NCI-H1417 treated with DMSO at 0.1 percent for 48 hours (cell line): ENCODE results near the gene EIF1.
A peak's percentile ranks its signal among the peaks of the same experiment; 100 is the strongest.
"Not testable (repeated sequence)": the region's sequence is repeated elsewhere in the genome, so short reads cannot be mapped to it uniquely, and the experiment has no call there.

Experiments used
- DNase-seq: peaks from one replicate; lab custom pipeline; 2025; lab: John Stamatoyannopoulos, UW

EIF1 gene

GRCh38 chr17:41678907-41679739 is 9.6 kb upstream of the EIF1 start:
- DNase-seq = no peak

- no peak for DNase-seq
Observed at GRCh38 chr17:41679740-41680425, 8.8 kb upstream of the EIF1 start.

GRCh38 chr17:41680426-41681040 is 8.2 kb upstream of the EIF1 start:
- no peak for DNase-seq

DNA sequence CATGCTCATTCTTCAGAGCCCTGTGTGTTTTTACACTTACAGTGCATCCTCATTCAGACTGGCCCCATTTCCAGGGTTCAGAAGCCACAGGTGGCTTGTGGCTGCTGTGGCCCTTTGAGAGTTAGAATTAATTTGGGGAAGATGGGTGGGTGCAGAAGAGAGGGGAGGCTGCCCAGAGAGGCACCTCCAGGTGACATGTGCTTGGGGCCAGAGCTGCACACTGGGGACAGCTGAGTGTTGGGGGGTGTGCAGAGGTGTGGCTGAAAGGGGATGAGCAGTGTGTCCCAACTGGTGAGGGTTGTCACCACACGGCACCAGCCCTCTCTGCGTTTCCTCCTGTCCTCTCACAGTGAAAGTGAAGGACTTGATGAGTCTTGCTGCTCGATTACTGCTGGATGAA is 6.9 kb upstream of the EIF1 start:
- no peak for DNase-seq

GRCh38 chr17:41682631-41683030 is 6.1 kb upstream of the EIF1 start:
- no peak for DNase-seq

- no peak for DNase-seq
Observed at GRCh38 chr17:41683441-41684007, 5.2 kb upstream of the EIF1 start.

DNA sequence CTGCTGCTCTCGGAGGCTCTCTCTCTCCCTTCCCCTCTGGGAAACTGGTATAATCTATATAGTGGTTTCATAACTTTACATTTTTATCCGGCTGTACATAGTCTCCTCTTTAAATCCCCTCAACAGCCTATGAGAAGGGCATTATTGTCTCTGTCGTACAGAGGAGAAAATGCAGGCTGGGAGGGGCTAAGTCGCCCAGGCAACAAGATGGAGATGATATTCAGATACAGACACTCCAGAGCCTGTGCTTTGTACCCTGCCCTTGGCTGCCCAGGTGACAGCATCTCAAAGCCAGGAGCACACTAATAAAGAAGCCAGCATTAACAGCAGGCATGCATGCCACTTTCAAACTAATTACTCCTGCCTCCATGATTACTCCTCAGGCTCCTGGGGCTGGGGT is 4.7 kb upstream of the EIF1 start:
- no peak for DNase-seq

- DNase-seq = not testable (repeated sequence)
Observed at GRCh38 chr17:41685753-41686152, 2.9 kb upstream of the EIF1 start.

GRCh38 chr17:41686281-41686680 is 2.4 kb upstream of the EIF1 start:
- no peak for DNase-seq

- peak; percentile 61 for DNase-seq
Observed at GRCh38 chr17:41687828-41688640, 651 bp upstream of the EIF1 start.

GRCh38 chr17:41689497-41690299 is 1.0 kb downstream of the EIF1 start:
- DNase-seq = no peak

DNA sequence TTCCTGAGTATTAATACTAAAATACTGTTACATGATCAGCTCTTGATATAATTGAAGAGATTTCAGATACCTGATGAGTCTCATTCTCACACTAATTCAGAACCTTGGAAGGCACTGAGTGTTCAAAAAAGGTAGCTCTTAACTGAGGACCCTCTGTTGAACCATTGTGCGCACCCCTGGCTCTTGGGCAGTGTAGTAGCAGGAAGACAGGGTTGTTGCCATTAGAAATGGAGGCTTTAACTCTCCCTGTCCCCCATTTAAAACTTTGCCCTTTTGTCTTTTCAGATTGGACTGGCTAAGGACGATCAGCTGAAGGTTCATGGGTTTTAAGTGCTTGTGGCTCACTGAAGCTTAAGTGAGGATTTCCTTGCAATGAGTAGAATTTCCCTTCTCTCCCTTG is 1.8 kb downstream of the EIF1 start:
- DNase-seq = no peak

- DNase-seq = no peak
Observed at GRCh38 chr17:41691031-41691777, 2.5 kb downstream of the EIF1 start.

GRCh38 chr17:41692722-41693521 is 4.2 kb downstream of the EIF1 start:
- DNase-seq = no peak

- no peak for DNase-seq
Observed at GRCh38 chr17:41695134-41695661, 6.5 kb downstream of the EIF1 start.

GRCh38 chr17:41695954-41696757 is 7.5 kb downstream of the EIF1 start:
- DNase-seq = no peak

DNA sequence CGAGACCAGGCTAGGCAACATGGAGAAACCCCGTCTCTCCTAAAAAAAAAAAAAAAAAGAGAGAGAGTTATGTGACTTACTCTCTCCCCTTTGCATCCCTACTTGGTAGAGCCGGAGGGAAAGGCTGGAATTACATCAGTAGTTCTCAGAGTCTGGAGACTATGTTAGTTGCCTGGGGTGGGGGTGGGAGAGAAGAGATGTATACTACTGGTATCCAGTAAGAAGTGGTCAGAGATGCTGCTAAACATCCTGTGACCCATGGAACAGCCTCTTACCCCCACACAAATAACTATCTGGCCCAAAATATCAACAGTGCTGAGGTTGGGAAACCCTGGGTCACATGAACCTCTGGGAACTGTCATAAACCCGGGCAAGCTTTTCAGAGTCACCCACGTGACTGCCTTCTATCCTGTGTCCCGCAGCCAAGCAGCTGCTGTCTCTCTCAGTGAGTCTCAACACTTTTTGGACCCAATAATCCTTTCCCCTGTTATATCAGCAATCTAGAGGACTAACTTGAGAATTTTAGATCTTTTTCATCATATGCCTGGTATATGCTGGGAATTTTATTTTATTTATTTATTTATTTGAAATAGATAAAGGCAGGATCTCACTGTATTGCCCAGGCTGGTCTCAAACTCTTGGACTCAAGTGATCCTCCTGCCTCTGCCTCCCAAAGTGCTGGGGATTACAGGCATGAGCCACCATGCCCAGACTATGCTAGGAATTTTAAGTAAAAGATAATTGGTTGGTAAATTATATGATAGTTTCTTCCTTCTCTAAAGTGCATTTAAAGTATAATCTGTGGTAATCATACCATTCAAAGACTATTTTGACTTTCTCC is 8.7 kb downstream of the EIF1 start:
- DNase-seq = no peak
